HG02610 (cell line): Measurements from ENCODE around the gene ELOVL2.

ENCODE experiments used
- ATAC-seq: cut with Tn5 transposase; IDR thresholded peaks from one replicate; pipeline ENCODE4 v1.9.1; 2021; ENCODE audit warnings: mild to moderate bottlenecking, moderate library complexity; ENCODE audit not compliant: unreplicated experiment

Gene ELOVL2

DNA sequence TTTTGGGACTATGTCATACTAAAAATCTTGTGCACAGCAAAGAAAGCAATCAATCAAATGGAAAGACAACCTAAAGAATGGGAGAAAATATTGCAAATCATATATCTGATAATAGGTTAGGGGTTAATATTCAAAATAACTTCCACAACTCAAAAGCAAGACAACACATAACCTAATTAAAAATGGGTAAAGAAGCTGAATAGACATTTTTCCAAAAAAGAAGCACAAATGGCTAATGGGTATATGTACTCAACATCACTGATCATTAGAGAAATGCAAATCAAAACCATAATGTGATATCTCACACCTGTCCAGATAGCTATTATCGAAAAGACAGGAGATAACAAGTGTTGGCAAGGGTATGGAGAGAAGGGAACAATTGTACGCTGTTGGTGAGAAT lies 104.3 kb downstream of the ELOVL2 start:
- no peak for ATAC-seq

DNA sequence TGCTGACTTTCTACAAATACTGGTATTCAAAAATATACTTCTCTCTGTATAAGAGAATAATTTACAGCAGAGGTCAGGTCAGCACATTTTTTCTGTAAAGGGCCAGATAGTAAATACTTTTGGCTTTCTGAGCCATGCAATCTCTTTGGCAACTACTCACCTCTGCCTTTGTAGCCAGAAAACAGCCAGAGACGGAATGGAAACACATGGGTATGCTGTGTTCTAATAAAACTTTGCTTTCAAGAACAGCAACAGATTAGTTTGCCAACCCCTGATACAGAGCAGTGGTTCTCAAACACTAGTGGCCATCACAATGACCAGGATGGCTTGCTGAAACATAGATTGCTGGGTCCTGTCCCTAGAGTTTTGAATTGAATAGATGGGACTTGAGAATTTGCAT lies 111.0 kb downstream of the ELOVL2 start:
- no peak for ATAC-seq
